ENCODE measurements around the gene DDX1.

- TF ChIP-seq, protein P1, sequence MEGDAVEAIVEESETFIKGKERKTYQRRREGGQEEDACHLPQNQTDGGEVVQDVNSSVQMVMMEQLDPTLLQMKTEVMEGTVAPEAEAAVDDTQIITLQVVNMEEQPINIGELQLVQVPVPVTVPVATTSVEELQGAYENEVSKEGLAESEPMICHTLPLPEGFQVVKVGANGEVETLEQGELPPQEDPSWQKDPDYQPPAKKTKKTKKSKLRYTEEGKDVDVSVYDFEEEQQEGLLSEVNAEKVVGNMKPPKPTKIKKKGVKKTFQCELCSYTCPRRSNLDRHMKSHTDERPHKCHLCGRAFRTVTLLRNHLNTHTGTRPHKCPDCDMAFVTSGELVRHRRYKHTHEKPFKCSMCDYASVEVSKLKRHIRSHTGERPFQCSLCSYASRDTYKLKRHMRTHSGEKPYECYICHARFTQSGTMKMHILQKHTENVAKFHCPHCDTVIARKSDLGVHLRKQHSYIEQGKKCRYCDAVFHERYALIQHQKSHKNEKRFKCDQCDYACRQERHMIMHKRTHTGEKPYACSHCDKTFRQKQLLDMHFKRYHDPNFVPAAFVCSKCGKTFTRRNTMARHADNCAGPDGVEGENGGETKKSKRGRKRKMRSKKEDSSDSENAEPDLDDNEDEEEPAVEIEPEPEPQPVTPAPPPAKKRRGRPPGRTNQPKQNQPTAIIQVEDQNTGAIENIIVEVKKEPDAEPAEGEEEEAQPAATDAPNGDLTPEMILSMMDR (conservative IDR thresholded peaks at IDR 0.05; ENCODE audit: low read depth in 2 of 2), result no peak
- no peak for TF ChIP-seq POLR2AphosphoS5 (IDR thresholded peaks at IDR 0.05; ENCODE audit: low read depth)
- TF ChIP-seq EZH2 (IDR thresholded peaks at IDR 0.05; ENCODE audit: low read depth, unreplicated experiment), result no peak
- TF ChIP-seq EZH2phosphoT487 (IDR thresholded peaks at IDR 0.05; ENCODE audit: unreplicated experiment), result no peak
- TF ChIP-seq, protein P2, sequence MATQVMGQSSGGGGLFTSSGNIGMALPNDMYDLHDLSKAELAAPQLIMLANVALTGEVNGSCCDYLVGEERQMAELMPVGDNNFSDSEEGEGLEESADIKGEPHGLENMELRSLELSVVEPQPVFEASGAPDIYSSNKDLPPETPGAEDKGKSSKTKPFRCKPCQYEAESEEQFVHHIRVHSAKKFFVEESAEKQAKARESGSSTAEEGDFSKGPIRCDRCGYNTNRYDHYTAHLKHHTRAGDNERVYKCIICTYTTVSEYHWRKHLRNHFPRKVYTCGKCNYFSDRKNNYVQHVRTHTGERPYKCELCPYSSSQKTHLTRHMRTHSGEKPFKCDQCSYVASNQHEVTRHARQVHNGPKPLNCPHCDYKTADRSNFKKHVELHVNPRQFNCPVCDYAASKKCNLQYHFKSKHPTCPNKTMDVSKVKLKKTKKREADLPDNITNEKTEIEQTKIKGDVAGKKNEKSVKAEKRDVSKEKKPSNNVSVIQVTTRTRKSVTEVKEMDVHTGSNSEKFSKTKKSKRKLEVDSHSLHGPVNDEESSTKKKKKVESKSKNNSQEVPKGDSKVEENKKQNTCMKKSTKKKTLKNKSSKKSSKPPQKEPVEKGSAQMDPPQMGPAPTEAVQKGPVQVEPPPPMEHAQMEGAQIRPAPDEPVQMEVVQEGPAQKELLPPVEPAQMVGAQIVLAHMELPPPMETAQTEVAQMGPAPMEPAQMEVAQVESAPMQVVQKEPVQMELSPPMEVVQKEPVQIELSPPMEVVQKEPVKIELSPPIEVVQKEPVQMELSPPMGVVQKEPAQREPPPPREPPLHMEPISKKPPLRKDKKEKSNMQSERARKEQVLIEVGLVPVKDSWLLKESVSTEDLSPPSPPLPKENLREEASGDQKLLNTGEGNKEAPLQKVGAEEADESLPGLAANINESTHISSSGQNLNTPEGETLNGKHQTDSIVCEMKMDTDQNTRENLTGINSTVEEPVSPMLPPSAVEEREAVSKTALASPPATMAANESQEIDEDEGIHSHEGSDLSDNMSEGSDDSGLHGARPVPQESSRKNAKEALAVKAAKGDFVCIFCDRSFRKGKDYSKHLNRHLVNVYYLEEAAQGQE (IDR thresholded peaks at IDR 0.05; ENCODE audit: unreplicated experiment), result no peak
- no peak for TF ChIP-seq ETS1 (IDR thresholded peaks at IDR 0.05)
- no peak for TF ChIP-seq ZNF331 (CRISPR knock-in tag; IDR thresholded peaks at IDR 0.05; ENCODE audit: low read depth)
- TF ChIP-seq CREB1 (CRISPR knock-in tag; IDR thresholded peaks at IDR 0.05; ENCODE audit: low read depth), result no peak
Observed at GRCh38 chr2:15560140-15560987, 31.3 kb upstream of the DDX1 start.

Measured in GM23338 (cell line).